B cell (primary cell): ENCODE data around the gene AREL1. TPM values are rescaled to one million over a fixed set of nuclear protein-coding genes. Genes with fewer than 3 reads are reported as not detected.

ENCODE experiments used
- ATAC-seq: fragments of 200-7000 bp; cut with Tn5 transposase; one replicate; pipeline ENCODE4 v1.10.0; 2021; ENCODE audit warnings: low read depth, mild to moderate bottlenecking, moderate number of reproducible peaks, moderate library complexity
- CTCF ChIA-PET: fragments of 350-600 bp; sonication (Branson Sonifier 250); formaldehyde crosslinking; loops from one replicate; lab custom pipeline; 2021; ENCODE audit warnings: antibody characterized with exemption, inconsistent platforms; lab: Charles Lee
- POLR2A ChIA-PET: fragments of 350-600 bp; sonication (Branson Sonifier 250); formaldehyde crosslinking; loops from one replicate; lab custom pipeline; 2021; ENCODE audit warnings: antibody characterized with exemption; lab: Charles Lee
- DNase-seq: peaks from one replicate; pipeline ENCODE4 v3.0.0; 2013
- H2AFZ ChIP-seq: 2 replicates; pipeline ENCODE4 v1.6.1; 2012; ENCODE audit warnings: mild to moderate bottlenecking, low read depth, low read length; ENCODE audit not compliant: insufficient read depth, poor library complexity, severe bottlenecking
- H3K27ac ChIP-seq, 2 donors: 1 replicate in 1 of 2; 2 replicates in 1 of 2; pipeline ENCODE4 v1.5.1; 2012 to 2013; ENCODE audit warnings: low read length in 2 of 2, mild to moderate bottlenecking in 2 of 2, moderate library complexity in 1 of 2
- H3K27me3 ChIP-seq, 4 experiments: fragments of 200-600 bp in 1 of 4; sonication (generic) in 1 of 4; replicated peaks in 1 of 4; 1 replicate in 2 of 4; 2 replicates in 2 of 4; pipeline versions ENCODE4 v1.6.1 to v1.7.0; 2013 to 2016; ENCODE audit warnings: low read length in 3 of 4, mild to moderate bottlenecking in 2 of 4, mixed read lengths in 1 of 4, moderate library complexity in 1 of 4; ENCODE audit not compliant: insufficient read depth in 4 of 4, control insufficient read depth in 3 of 4; ENCODE audit errors: control extremely low read depth in 1 of 4
- H3K36me3 ChIP-seq, 2 experiments: replicated peaks in 1 of 2; 1 replicate in 1 of 2; 2 replicates in 1 of 2; pipeline versions ENCODE4 v1.6.1 to v1.7.1; 2013; ENCODE audit warnings: low read length in 1 of 2; ENCODE audit not compliant: insufficient read depth in 2 of 2, control insufficient read depth in 1 of 2; ENCODE audit errors: control extremely low read depth in 1 of 2, extremely low read depth in 1 of 2
- H3K4me1 ChIP-seq, 2 donors: fragments of 200-600 bp in 1 of 2; sonication (generic) in 1 of 2; 1 replicate in 1 of 2; 2 replicates in 1 of 2; pipeline versions ENCODE4 v1.5.1 to v1.6.1; 2013 to 2017; ENCODE audit warnings: low read length in 2 of 2; ENCODE audit not compliant: control insufficient read depth in 2 of 2, insufficient read depth in 2 of 2
- H3K4me2 ChIP-seq: replicated peaks from 2 replicates; pipeline ENCODE3; 2012; ENCODE audit warnings: mild to moderate bottlenecking, low read depth, low read length; ENCODE audit not compliant: poor library complexity, severe bottlenecking
- H3K4me3 ChIP-seq, 5 experiments: fragments of 200-600 bp in 1 of 5; sonication (generic) in 1 of 5; 1 replicate in 3 of 5; 2 replicates in 2 of 5; pipeline versions ENCODE4 v1.5.1 to v1.7.0; 2011 to 2016; ENCODE audit warnings: low read length in 4 of 5, mild to moderate bottlenecking in 4 of 5, low read depth in 2 of 5, control low read depth in 1 of 5, moderate library complexity in 1 of 5; ENCODE audit not compliant: insufficient read depth in 1 of 5; ENCODE audit errors: control extremely low read depth in 1 of 5, extremely low read depth in 1 of 5
- H3K79me2 ChIP-seq: fragments of 200-600 bp; sonication (generic); one replicate; pipeline ENCODE4 v1.6.0; 2016; ENCODE audit warnings: low read length; ENCODE audit not compliant: control insufficient read depth, insufficient read depth
- H3K9ac ChIP-seq: fragments of 200-600 bp; sonication (generic); 2 replicates; pipeline ENCODE4 v1.6.1; 2017; ENCODE audit warnings: mild to moderate bottlenecking, low read length, moderate library complexity
- H3K9me3 ChIP-seq, 3 donors: one replicate each; pipeline versions ENCODE4 v1.6.1 to v1.7.1; 2013; ENCODE audit warnings: low read length in 2 of 3; ENCODE audit not compliant: control insufficient read depth in 2 of 3, insufficient read depth in 1 of 3; ENCODE audit errors: control extremely low read depth in 1 of 3
- H4K20me1 ChIP-seq: 2 replicates; pipeline ENCODE4 v1.6.0; 2012; ENCODE audit warnings: mild to moderate bottlenecking, low read length; ENCODE audit not compliant: insufficient read depth, control insufficient read depth, poor library complexity, severe bottlenecking
- H3K27ac Mint-ChIP-seq: one replicate; pipeline ENCODE4 v1.8.0; 2021; ENCODE audit warnings: mixed read lengths
- H3K27me3 Mint-ChIP-seq: one replicate; pipeline ENCODE4 v1.8.0; 2021; ENCODE audit warnings: mixed read lengths
- H3K4me1 Mint-ChIP-seq: one replicate; pipeline ENCODE4 v1.8.0; 2021; ENCODE audit warnings: mixed read lengths
- H3K4me3 Mint-ChIP-seq: one replicate; pipeline ENCODE4 v1.8.0; 2021; ENCODE audit warnings: mixed read lengths
- H3K9me3 Mint-ChIP-seq: one replicate; pipeline ENCODE4 v1.8.0; 2022; ENCODE audit warnings: mixed read lengths; ENCODE audit not compliant: insufficient read depth
- CTCF ChIP-seq: fragments of 200-600 bp; IDR thresholded peaks from one replicate; pipeline ENCODE4 v1.8.0; 2022; ENCODE audit warnings: antibody characterized with exemption, mild to moderate bottlenecking
- EZH2 ChIP-seq: IDR thresholded peaks from 2 replicates; pipeline ENCODE4 v1.6.1; 2012; ENCODE audit warnings: borderline replicate concordance, low read depth, mild to moderate bottlenecking, moderate library complexity, low read length; ENCODE audit not compliant: insufficient read depth, poor library complexity, severe bottlenecking
- WGBS: methylation state at CpG from one replicate; pipeline ENCODE4 v1.1.5; 2013; ENCODE audit warnings: missing lambda C conversion rate; ENCODE audit not compliant: insufficient coverage; 5-methylcytosine and 5-hydroxymethylcytosine counted together
- intact Hi-C: fragments of 100-400 bp; cut with micrococcal nuclease; formaldehyde crosslinking; loops from one replicate; pipeline ENCODE4 v1.10.0; 2022
- polyA plus RNA-seq: library from polyadenylated mRNA; depleted of rRNA; stranded (reverse); fragments of >200 nt; gene quantifications from 2 replicates; pipeline ENCODE4 v1.2.3, GENCODE V29; 2012
- total RNA-seq, 2 donors: library from RNA; stranded (reverse); fragments of 120-200 nt in 1 of 2; gene quantifications; 1 replicate in 1 of 2; 2 replicates in 1 of 2; pipeline versions ENCODE4 v1.2.3 to v1.2.4, GENCODE V29; 2013 to 2022

Gene AREL1
- total and polyA plus RNA-seq, 2 donors (not counting 1 experiment from before 2014, with no cell fraction given), result 19.2 to 39.4 TPM

GRCh38 chr14:74637178-74637550, 75.7 kb downstream of the AREL1 start:
- Histone ChIP-seq H3K27ac (no peak overlapping the region), H3K4me1 (no peaks in the 10 kb centered on the region), H4K20me1 (no peaks in the 10 kb centered on the region), H3K79me2 (no peaks in the 10 kb centered on the region), H3K9me3 (no peaks in the 10 kb centered on the region), H3K36me3 (no peaks in the 10 kb centered on the region), H3K9ac (no peak overlapping the region), H3K4me2 (no peak overlapping the region), H3K27me3 (peaks cover 0 to 10% (median 0%) of the 10 kb centered on the region in 4 experiments), H3K4me3 (no peak overlapping the region), H2AFZ (no peak overlapping the region)
- ChIA-PET CTCF (interaction anchor here (0.8 to 1.0 kb wide), 2 partner anchors 9 to 20 kb away, joined by 3 read pairs; no protein-coding TSS in a partner anchor), POLR2A (no interaction called here)
- no peak for DNase-seq
- no peak for ATAC-seq
- WGBS, result 73% methylated on average over 3 of the region's 3 CpGs
- Mint-ChIP-seq H3K4me3 (no peak overlapping the region), H3K9me3 (no peaks in the 10 kb centered on the region), H3K4me1 (no peaks in the 10 kb centered on the region), H3K27ac (no peak overlapping the region), H3K27me3 (peaks cover 10% of the 10 kb centered on the region)
- intact Hi-C loops, result no loop called here
- TF ChIP-seq CTCF (no peak), EZH2 (no peak)

GRCh38 chr14:74636424-74637177, 76.3 kb downstream of the AREL1 start:
- ATAC-seq (no peak), DNase-seq (no peak)
- H3K79me2 ChIP-seq, result no peaks in the 10 kb centered on the region
- no peaks in the 10 kb centered on the region for H3K4me1 Mint-ChIP-seq
- H3K27ac ChIP-seq, result no peak overlapping the region
- no peak overlapping the region for H2AFZ ChIP-seq
- no peak overlapping the region for H3K4me2 ChIP-seq
- 89% methylated on average over 10 of the region's 10 CpGs for WGBS
- ChIA-PET CTCF (interaction anchor here (0.8 to 1.0 kb wide), 2 partner anchors 8 to 19 kb away, joined by 3 read pairs; no protein-coding TSS in a partner anchor), POLR2A (interaction anchor here (0.7 kb wide), 1 partner anchor 23 kb away, joined by 6 read pairs; no protein-coding TSS in a partner anchor)
- H3K4me1 ChIP-seq, result no peaks in the 10 kb centered on the region
- intact Hi-C loops, result no loop called here
- peaks cover 0 to 10% (median 0%) of the 10 kb centered on the region in 4 experiments for H3K27me3 ChIP-seq
- no peak overlapping the region for H3K4me3 Mint-ChIP-seq
- no peaks in the 10 kb centered on the region for H3K9me3 ChIP-seq
- no peaks in the 10 kb centered on the region for H3K36me3 ChIP-seq
- no peaks in the 10 kb centered on the region for H3K9me3 Mint-ChIP-seq
- H3K27me3 Mint-ChIP-seq, result peaks cover 10% of the 10 kb centered on the region
- H4K20me1 ChIP-seq, result no peaks in the 10 kb centered on the region
- H3K9ac ChIP-seq, result no peak overlapping the region
- TF ChIP-seq CTCF (no peak), EZH2 (no peak)
- H3K4me3 ChIP-seq, result no peak overlapping the region
- no peak overlapping the region for H3K27ac Mint-ChIP-seq
